Ishikawa (cell line): ENCODE measurements around the gene SPNS3.

Experiments used
- CEBPB ChIP-seq: IDR thresholded peaks from 2 replicates; pipeline ENCODE4 v1.6.1; 2012
- EGR1 ChIP-seq: IDR thresholded peaks from 2 replicates; pipeline ENCODE4 v1.6.1; 2012
- EP300 ChIP-seq: IDR thresholded peaks from 2 replicates; pipeline ENCODE4 v1.6.1; 2012; ENCODE audit warnings: borderline replicate concordance
- NFIC ChIP-seq: IDR thresholded peaks from 2 replicates; pipeline ENCODE4 v1.6.1; 2012
- REST ChIP-seq: IDR thresholded peaks from 2 replicates; pipeline ENCODE4 v1.6.1; 2012; ENCODE audit warnings: low read depth, mild to moderate bottlenecking
- TAF1 ChIP-seq: IDR thresholded peaks from 2 replicates; pipeline ENCODE4 v1.6.1; 2012; ENCODE audit warnings: low read depth, mild to moderate bottlenecking
- TEAD4 ChIP-seq: IDR thresholded peaks from 2 replicates; pipeline ENCODE4 v1.6.1; 2012
- ZBTB7A ChIP-seq: IDR thresholded peaks from 2 replicates; pipeline ENCODE4 v1.6.1; 2012; ENCODE audit warnings: low read depth
- TF ChIP-seq, protein P1 (sequence below): IDR thresholded peaks from 2 replicates; pipeline ENCODE4 v1.6.1; 2012
- TF ChIP-seq, protein P2 (sequence below): IDR thresholded peaks from 2 replicates; pipeline ENCODE4 v1.6.1; 2012

- TF ChIP-seq REST (no peak), NFIC (no peak), EGR1 (no peak), CEBPB (no peak), EP300 (no peak), TAF1 (no peak), ZBTB7A (peak; percentile 58; the same call in 1 of the 2 replicates), TEAD4 (no peak)
- TF ChIP-seq, protein P1, sequence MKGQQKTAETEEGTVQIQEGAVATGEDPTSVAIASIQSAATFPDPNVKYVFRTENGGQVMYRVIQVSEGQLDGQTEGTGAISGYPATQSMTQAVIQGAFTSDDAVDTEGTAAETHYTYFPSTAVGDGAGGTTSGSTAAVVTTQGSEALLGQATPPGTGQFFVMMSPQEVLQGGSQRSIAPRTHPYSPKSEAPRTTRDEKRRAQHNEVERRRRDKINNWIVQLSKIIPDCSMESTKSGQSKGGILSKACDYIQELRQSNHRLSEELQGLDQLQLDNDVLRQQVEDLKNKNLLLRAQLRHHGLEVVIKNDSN: peak; percentile 31; the same call in 1 of the 2 replicates
- TF ChIP-seq, protein P2, sequence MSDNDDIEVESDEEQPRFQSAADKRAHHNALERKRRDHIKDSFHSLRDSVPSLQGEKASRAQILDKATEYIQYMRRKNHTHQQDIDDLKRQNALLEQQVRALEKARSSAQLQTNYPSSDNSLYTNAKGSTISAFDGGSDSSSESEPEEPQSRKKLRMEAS: no peak
Measured at GRCh38 chr17:4519361-4519788, 85.6 kb downstream of the SPNS3 start.
